OCI-LY3 (cell line): ENCODE data around the gene SNX4.
A peak's percentile ranks its signal among the peaks of the same experiment; 100 is the strongest.

Source experiments
- H2AFZ ChIP-seq: fragments of 200-600, 300-600 bp; shearing (Covaris generic); 2 replicates; pipeline ENCODE4 v1.6.0; 2014; ENCODE audit warnings: antibody characterized with exemption, low read depth, low read length
- H3K27ac ChIP-seq: fragments of 200-600, 300-600 bp; sonication (generic); 2 replicates; pipeline ENCODE4 v1.5.1; 2014; ENCODE audit warnings: mild to moderate bottlenecking, low read length, moderate library complexity, mixed read lengths
- H3K27me3 ChIP-seq: fragments of 200-600, 300-600 bp; sonication (generic); 2 replicates; pipeline ENCODE4 v1.6.1; 2014; ENCODE audit warnings: low read depth, low read length, mixed read lengths
- H3K36me3 ChIP-seq: fragments of 200-600, 300-600 bp; sonication (generic); replicated peaks from 2 replicates; pipeline ENCODE3; 2014; ENCODE audit warnings: low read depth, low read length, mixed read lengths
- H3K4me1 ChIP-seq: fragments of 300-600, 200-600 bp; sonication (generic); 2 replicates; pipeline ENCODE4 v1.6.1; 2014; ENCODE audit warnings: low read length, mixed read lengths
- H3K4me2 ChIP-seq: fragments of 200-600, 300-600 bp; sonication (generic); 2 replicates; pipeline ENCODE4 v1.6.1; 2014; ENCODE audit warnings: low read length, mixed read lengths
- H3K4me3 ChIP-seq: fragments of 300-600, 200-600 bp; sonication (generic); 2 replicates; pipeline ENCODE4 v1.5.1; 2014; ENCODE audit warnings: antibody characterized with exemption, mild to moderate bottlenecking, low read length, moderate library complexity
- H3K79me2 ChIP-seq: fragments of 300-600, 200-600 bp; shearing (Covaris generic); 2 replicates; pipeline ENCODE4 v1.6.1; 2014; ENCODE audit warnings: mild to moderate bottlenecking, low read length, mixed read lengths
- H3K9ac ChIP-seq: fragments of 300-600, 200-600 bp; shearing (Covaris generic); 2 replicates; pipeline ENCODE4 v1.6.0; 2014; ENCODE audit warnings: mild to moderate bottlenecking, low read length, moderate library complexity
- H3K9me3 ChIP-seq: fragments of 200-600, 300-600 bp; shearing (Covaris generic); 2 replicates; pipeline ENCODE4 v1.6.1; 2014; ENCODE audit warnings: low read length, mixed read lengths; ENCODE audit not compliant: insufficient read depth
- H4K20me1 ChIP-seq: fragments of 200-600, 300-600 bp; sonication (generic); 2 replicates; pipeline ENCODE4 v1.6.1; 2016; ENCODE audit warnings: low read length, mixed read lengths; ENCODE audit not compliant: insufficient read depth
- CTCF ChIP-seq: fragments of 200-600, 300-600 bp; sonication (generic); IDR thresholded peaks from 2 replicates; pipeline ENCODE4 v1.5.1; 2014; ENCODE audit warnings: antibody characterized with exemption, low read length, low read depth
- EZH2phosphoT487 ChIP-seq: fragments of 200-600 bp; shearing (Covaris generic); IDR thresholded peaks from 2 replicates; pipeline ENCODE4 v1.6.1; 2018; ENCODE audit warnings: antibody characterized with exemption, mixed run types, low read depth

SNX4 gene

GRCh38 chr3:125443923-125444322, 76.1 kb downstream of the SNX4 start:
- H2AFZ ChIP-seq, result no peak overlapping the region
- H3K4me2 ChIP-seq, result no peak overlapping the region
- no peak for TF ChIP-seq CTCF
- no peak for TF ChIP-seq EZH2phosphoT487

GRCh38 chr3:125442506-125442905, 77.5 kb downstream of the SNX4 start:
- Histone ChIP-seq H3K27me3 (no peaks in the 10 kb centered on the region), H3K4me1 (peaks cover 24% of the 10 kb centered on the region), H3K9ac (no peak overlapping the region), H4K20me1 (no peaks in the 10 kb centered on the region), H2AFZ (no peak overlapping the region), H3K27ac (no peak overlapping the region), H3K79me2 (no peaks in the 10 kb centered on the region), H3K4me3 (no peak overlapping the region), H3K36me3 (peaks cover 8% of the 10 kb centered on the region), H3K9me3 (no peaks in the 10 kb centered on the region), H3K4me2 (no peak overlapping the region)
- no peak for TF ChIP-seq EZH2phosphoT487
- no peak for TF ChIP-seq CTCF

More at GRCh38 chr3:125443923-125444322, 76.1 kb downstream of the SNX4 start:
- Histone ChIP-seq H3K27me3 (no peaks in the 10 kb centered on the region), H3K4me3 (no peak overlapping the region), H3K9me3 (no peaks in the 10 kb centered on the region), H3K4me1 (peaks cover 14% of the 10 kb centered on the region), H3K79me2 (no peaks in the 10 kb centered on the region), H3K9ac (no peak overlapping the region), H3K36me3 (peaks cover 8% of the 10 kb centered on the region), H3K27ac (no peak overlapping the region), H4K20me1 (no peaks in the 10 kb centered on the region)

GRCh38 chr3:125440970-125441369, 79.0 kb downstream of the SNX4 start:
- H3K4me1 ChIP-seq, result peaks cover 40% of the 10 kb centered on the region
- no peaks in the 10 kb centered on the region for H3K79me2 ChIP-seq
- peak overlapping the region; percentile 29; the same call in 1 of the 2 replicates for H2AFZ ChIP-seq
- TF ChIP-seq EZH2phosphoT487 (no peak), CTCF (no peak)
- H3K9me3 ChIP-seq, result no peaks in the 10 kb centered on the region
- no peak overlapping the region for H3K9ac ChIP-seq
- H3K27me3 ChIP-seq, result no peaks in the 10 kb centered on the region
- H3K4me2 ChIP-seq, result no peak overlapping the region
- peaks cover 4% of the 10 kb centered on the region for H3K36me3 ChIP-seq
- no peak overlapping the region for H3K27ac ChIP-seq
- H4K20me1 ChIP-seq, result no peaks in the 10 kb centered on the region
- no peak overlapping the region for H3K4me3 ChIP-seq

- H3K36me3 ChIP-seq, result peaks cover 4% of the 10 kb centered on the region
- H3K4me3 ChIP-seq, result no peak overlapping the region
- no peaks in the 10 kb centered on the region for H3K79me2 ChIP-seq
- no peaks in the 10 kb centered on the region for H3K27me3 ChIP-seq
- H2AFZ ChIP-seq, result peak overlapping the region; percentile 29; the same call in 1 of the 2 replicates
- H3K4me2 ChIP-seq, result no peak overlapping the region; the same call in 1 of the 2 replicates
- TF ChIP-seq CTCF (no peak), EZH2phosphoT487 (no peak)
- H3K27ac ChIP-seq, result no peak overlapping the region
- H3K9ac ChIP-seq, result no peak overlapping the region
- H3K9me3 ChIP-seq, result no peaks in the 10 kb centered on the region
- peaks cover 44% of the 10 kb centered on the region for H3K4me1 ChIP-seq
- no peaks in the 10 kb centered on the region for H4K20me1 ChIP-seq
Measured at GRCh38 chr3:125440559-125440955, 79.4 kb downstream of the SNX4 start.
